Ovary (tissue), 9 donors: ENCODE measurements around the gene DUSP22. TPM values are rescaled to one million over a fixed set of nuclear protein-coding genes. Genes with fewer than 3 reads are reported as not detected.

ENCODE experiments used
- DNase-seq, 5 donors: peaks; one replicate each; pipeline ENCODE4 v3.0.0-alpha.2; 2019 to 2020
- H3K27ac ChIP-seq, 2 donors: fragments of 200-600 bp; one replicate each; pipeline versions ENCODE4 v1.5.1 to v1.8.0; 2019 to 2022
- H3K27me3 ChIP-seq: fragments of 200-600 bp; one replicate; pipeline ENCODE4 v1.8.0; 2022
- H3K36me3 ChIP-seq: fragments of 200-600 bp; sonication (generic); one replicate; pipeline ENCODE4 v1.5.1; 2019
- H3K4me1 ChIP-seq: one replicate; pipeline ENCODE4 v1.8.1; 2013; ENCODE audit warnings: mild to moderate bottlenecking, moderate library complexity; ENCODE audit not compliant: insufficient read depth
- H3K4me3 ChIP-seq: fragments of 200-600 bp; sonication (generic); one replicate; pipeline ENCODE4 v1.5.1; 2017
- H3K9me3 ChIP-seq, 2 donors: fragments of 200-600 bp in 1 of 2; sonication (generic) in 1 of 2; one replicate each; pipeline versions ENCODE4 v1.5.1 to v1.8.1; 2013 to 2019; ENCODE audit warnings: mild to moderate bottlenecking in 1 of 2, moderate library complexity in 1 of 2
- CTCF ChIP-seq, 3 donors: fragments of 450-650 bp in 2 of 3; fragments of 200-600 bp in 1 of 3; IDR thresholded peaks; one replicate each; pipeline versions ENCODE4 v1.5.1 to v1.8.0; 2016 to 2022; ENCODE audit warnings: antibody characterized with exemption in 3 of 3, mild to moderate bottlenecking in 1 of 3
- EP300 ChIP-seq: sonication (generic); formaldehyde crosslinking; IDR thresholded peaks from one replicate; pipeline ENCODE4 v1.6.1; 2017; ENCODE audit warnings: antibody characterized with exemption
- POLR2A ChIP-seq: fragments of 450-650 bp; IDR thresholded peaks from one replicate; pipeline ENCODE4 v1.6.1; 2017; ENCODE audit warnings: antibody characterized with exemption, mild to moderate bottlenecking, moderate library complexity
- WGBS, 3 donors: extraction: QIAGEN DNeasy Blood & Tissue Kit in 1 of 3; methylation state at CpG; one replicate each; pipeline versions ENCODE4 v1.1.5 to v1.1.7; 2013 to 2017; 5-methylcytosine and 5-hydroxymethylcytosine counted together
- intact Hi-C, 4 donors: fragments of 100-400 bp; cut with DNase I; formaldehyde crosslinking; loops; one replicate each; pipeline versions ENCODE4 v1.11.0 to v1.15.1; 2022 to 2023
- polyA plus RNA-seq, 2 donors: library from polyadenylated mRNA; stranded (reverse); fragments of 200-250 nt in 1 of 2; fragments of 350-450 nt in 1 of 2; fragmentation: Illumina TruSeq in 1 of 2; extraction: RNeasy Lipid Tissue Mini Kit (QIAGEN cat#74804) in 1 of 2; gene quantifications; one replicate each; pipeline ENCODE4 v1.2.3, GENCODE V29; 2013 to 2014
- total RNA-seq, 7 donors: library from RNA; depleted of rRNA in 2 of 7; stranded (reverse); fragments of >200 nt in 2 of 7; fragmentation: NEBNext Ultra II Directional in 3 of 7; extraction: Animal tissue kit (Norgen Biotek cat#: 25700) in 3 of 7; gene quantifications; one replicate each; pipeline versions ENCODE4 v1.1.0 to v1.2.4, GENCODE V29; 2016 to 2023
- donor health status: DM: no; HTN: no; CAD: no; lungs with moderate emphysema.
- donor health status: DM: no; HTN: no; CAD: no.
- donor health status: Bipolar disorder and iron deficiency.
- donor health status: DM: yes; HTN: yes; CAD: no.
- donor health status: DM: no; HTN: no; CAD: no.
- donor health status: DM: yes; HTN: yes; CAD: no.

The DUSP22 gene
- total and polyA plus RNA-seq, 9 donors: 24.7 to 35.0 (median 29.3) TPM

- 89 to 91% (median 91%) methylated on average over 8 of the region's 8 CpGs for WGBS, 3 donors
- no peak for TF ChIP-seq EP300
- TF ChIP-seq CTCF (IDR thresholded peaks at IDR 0.05): no peak
- no peak for TF ChIP-seq POLR2A
- no peak for DNase-seq
- Histone ChIP-seq H3K27me3 (no peaks in the 10 kb centered on the region), H3K9me3 (no peaks in the 10 kb centered on the region), H3K27ac (no peak overlapping the region), H3K4me3 (no peak overlapping the region), H3K4me1 (no peaks in the 10 kb centered on the region), H3K36me3 (no peaks in the 10 kb centered on the region)
- intact Hi-C loops: loop anchor here in 1 of 4 donors (2.0 kb wide), 1 partner anchor 35 kb away; no protein-coding TSS in a partner anchor
These were observed 36.6 kb upstream of the DUSP22 start for GRCh38 chr6:255751-256083.

- WGBS, 3 donors: 87 to 89% (median 88%) methylated on average over 9 of the region's 9 CpGs
- DNase-seq: no peak
- no peak for TF ChIP-seq EP300
- Histone ChIP-seq H3K27me3 (no peaks in the 10 kb centered on the region), H3K4me3 (no peak overlapping the region), H3K36me3 (no peaks in the 10 kb centered on the region), H3K27ac (no peak overlapping the region), H3K4me1 (no peaks in the 10 kb centered on the region), H3K9me3 (no peaks in the 10 kb centered on the region)
- intact Hi-C loops: loop anchor here in 1 of 4 donors (2.0 kb wide), 1 partner anchor 35 kb away; no protein-coding TSS in a partner anchor
These were observed 36.1 kb upstream of the DUSP22 start for GRCh38 chr6:256169-256568.

GRCh38 chr6:257031-257725, 35.1 kb upstream of the DUSP22 start:
- no peaks in the 10 kb centered on the region for H3K4me1 ChIP-seq
- H3K36me3 ChIP-seq: no peaks in the 10 kb centered on the region
- H3K27ac ChIP-seq: no peak overlapping the region
- no peak overlapping the region for H3K4me3 ChIP-seq
- TF ChIP-seq EP300 (no peak), CTCF (IDR thresholded peaks at IDR 0.05) (no peak), POLR2A (no peak)
- intact Hi-C loops: loop anchor here in 1 of 4 donors (2.0 kb wide), 1 partner anchor 36 kb away; no protein-coding TSS in a partner anchor
- no peaks in the 10 kb centered on the region for H3K9me3 ChIP-seq
- no peaks in the 10 kb centered on the region for H3K27me3 ChIP-seq
- no peak for DNase-seq
- 66 to 68% (median 67%) methylated on average over 8 of the region's 8 CpGs for WGBS, 3 donors

DNA sequence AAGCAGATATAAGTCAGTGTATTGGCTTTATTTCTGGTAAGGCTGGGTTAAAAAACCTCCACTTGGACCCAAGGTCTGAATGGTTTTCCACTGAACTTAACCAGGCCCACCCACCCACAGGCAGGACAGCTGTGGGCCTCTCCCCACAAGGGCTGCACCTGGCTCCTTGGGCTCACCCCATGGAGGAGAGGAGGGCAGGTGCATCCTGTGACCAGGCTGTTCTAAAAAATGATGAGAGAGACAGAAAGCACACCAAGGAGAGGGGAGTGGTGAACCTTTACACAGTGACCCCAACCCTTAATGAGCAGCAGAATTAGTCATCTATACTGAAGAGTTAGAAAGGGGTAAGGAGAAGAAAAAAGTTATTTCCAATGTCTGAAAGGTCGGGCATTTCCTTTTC, 34.5 kb upstream of the DUSP22 start:
- H3K36me3 ChIP-seq: no peaks in the 10 kb centered on the region
- H3K9me3 ChIP-seq: no peaks in the 10 kb centered on the region
- no peak for TF ChIP-seq EP300
- no peak for TF ChIP-seq CTCF (IDR thresholded peaks at IDR 0.05)
- TF ChIP-seq POLR2A: no peak
- DNase-seq: no peak
- no peak overlapping the region for H3K4me3 ChIP-seq
- no peak overlapping the region for H3K27ac ChIP-seq
- H3K27me3 ChIP-seq: no peaks in the 10 kb centered on the region
- intact Hi-C loops: loop anchor here in 1 of 4 donors (2.0 kb wide), 1 partner anchor 37 kb away; no protein-coding TSS in a partner anchor
- 39 to 72% (median 57%) methylated on average over 1 of the region's 1 CpG for WGBS, 3 donors
- H3K4me1 ChIP-seq: no peaks in the 10 kb centered on the region

DNA sequence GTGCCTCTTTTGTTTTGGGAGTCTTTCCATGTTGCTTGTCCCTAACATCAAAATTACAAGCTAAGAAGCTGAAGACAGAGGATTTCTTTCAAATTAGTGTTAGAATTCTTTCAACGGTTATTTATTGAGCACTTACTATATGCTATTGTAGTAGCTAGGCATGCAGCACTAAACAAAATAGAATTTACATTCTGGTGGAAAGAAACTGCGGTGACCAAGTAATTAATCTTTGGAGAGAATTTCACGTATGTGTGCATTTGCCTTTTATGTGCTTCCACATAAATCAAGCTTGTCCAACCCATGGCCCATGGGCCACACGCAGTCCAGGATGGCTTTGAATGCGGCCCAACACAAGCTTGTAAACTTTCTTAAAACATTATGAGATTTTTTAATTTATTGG, 33.0 kb upstream of the DUSP22 start:
- no peaks in the 10 kb centered on the region for H3K9me3 ChIP-seq
- no peaks in the 10 kb centered on the region for H3K36me3 ChIP-seq
- no peaks in the 10 kb centered on the region for H3K27me3 ChIP-seq
- no peak for DNase-seq
- H3K27ac ChIP-seq: no peak overlapping the region
- intact Hi-C loops: no loop called here
- H3K4me3 ChIP-seq: no peak overlapping the region
- 73 to 82% (median 77%) methylated on average over 5 of the region's 5 CpGs for WGBS, 3 donors
- TF ChIP-seq CTCF (IDR thresholded peaks at IDR 0.05): no peak
- no peak for TF ChIP-seq EP300
- no peak for TF ChIP-seq POLR2A
- no peaks in the 10 kb centered on the region for H3K4me1 ChIP-seq
